K562 (cell line): ENCODE data around the gene SIRPD. TPM values are rescaled to one million over a fixed set of nuclear protein-coding genes. Genes with fewer than 3 reads are reported as not detected.

Experiments used
- ETV5 ChIP-seq: sonication (generic); formaldehyde crosslinking; IDR thresholded peaks from 2 replicates; pipeline ENCODE4 v1.4.0; 2020; ENCODE audit warnings: low read depth, mild to moderate bottlenecking, missing genetic modification reagents
- HNRNPH1 ChIP-seq: fragments of 200-400 bp; formaldehyde crosslinking; optimal IDR thresholded peaks from 2 replicates; pipeline ENCODE3; 2017; ENCODE audit warnings: low read depth, mild to moderate bottlenecking, low read length, moderate library complexity
- ZNF280B ChIP-seq: fragments of 250-450 bp; sonication (Bioruptor Pico); IDR thresholded peaks from 2 replicates; pipeline ENCODE4 v1.5.1; 2021; ENCODE audit warnings: mild to moderate bottlenecking
- polyA plus RNA-seq, 8 experiments: library from polyadenylated mRNA; depleted of rRNA in 4 of 8; stranded (reverse) in 5 of 8; unstranded in 3 of 8; fragments of >200 nt; fragmentation: Nextera tagmentation in 2 of 8; fragmentation: Illumina TruSeq in 1 of 8; extraction: Ambion mirVana in 2 of 8; extraction: Trizol in 1 of 8; gene quantifications; 2 replicates each; pipeline versions ENCODE4 v1.2.1 to v1.2.3, GENCODE V29; 2011 to 2014; ENCODE audit warnings: inconsistent platforms in 1 of 8, missing spikeins in 1 of 8
- total RNA-seq, 7 experiments: library from RNA; depleted of rRNA in 6 of 7; stranded (reverse); fragments of >200 nt in 6 of 7; fragmentation: Illumina TruSeq in 2 of 7; extraction: Trizol in 2 of 7; gene quantifications; 2 replicates each; pipeline versions ENCODE4 v1.2.1 to v1.2.3, GENCODE V29; 2011 to 2021; ENCODE audit warnings: low replicate concordance in 1 of 7
- TF ChIP-seq, protein P1 (sequence below): sonication (generic); formaldehyde crosslinking; IDR thresholded peaks from 2 replicates; pipeline ENCODE4 v1.9.0; 2022; ENCODE audit warnings: mild to moderate bottlenecking, missing genetic modification reagents
- TF ChIP-seq, protein P2 (sequence below), 2 experiments: fragments of 450-650 bp in 1 of 2; sonication (generic) in 1 of 2; formaldehyde crosslinking; conservative IDR thresholded peaks; 2 replicates each; pipeline versions ENCODE4 v1.4.0 to v1.8.1; 2020 to 2022; ENCODE audit warnings: mild to moderate bottlenecking in 1 of 2, missing genetic modification reagents in 1 of 2

The SIRPD gene
- total and polyA plus RNA-seq, 9 of the 15 experiments (the other 6 are each of a cell fraction or from before 2014, with no cell fraction given): not detected

- TF ChIP-seq, protein P1, sequence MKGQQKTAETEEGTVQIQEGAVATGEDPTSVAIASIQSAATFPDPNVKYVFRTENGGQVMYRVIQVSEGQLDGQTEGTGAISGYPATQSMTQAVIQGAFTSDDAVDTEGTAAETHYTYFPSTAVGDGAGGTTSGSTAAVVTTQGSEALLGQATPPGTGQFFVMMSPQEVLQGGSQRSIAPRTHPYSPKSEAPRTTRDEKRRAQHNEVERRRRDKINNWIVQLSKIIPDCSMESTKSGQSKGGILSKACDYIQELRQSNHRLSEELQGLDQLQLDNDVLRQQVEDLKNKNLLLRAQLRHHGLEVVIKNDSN (CRISPR knock-in tag): no peak
- TF ChIP-seq ETV5 (CRISPR knock-in tag): no peak
- TF ChIP-seq, protein P2, sequence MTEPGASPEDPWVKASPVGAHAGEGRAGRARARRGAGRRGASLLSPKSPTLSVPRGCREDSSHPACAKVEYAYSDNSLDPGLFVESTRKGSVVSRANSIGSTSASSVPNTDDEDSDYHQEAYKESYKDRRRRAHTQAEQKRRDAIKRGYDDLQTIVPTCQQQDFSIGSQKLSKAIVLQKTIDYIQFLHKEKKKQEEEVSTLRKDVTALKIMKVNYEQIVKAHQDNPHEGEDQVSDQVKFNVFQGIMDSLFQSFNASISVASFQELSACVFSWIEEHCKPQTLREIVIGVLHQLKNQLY (CRISPR knock-in tag; conservative IDR thresholded peaks at IDR 0.05): no peak
- no peak for TF ChIP-seq HNRNPH1
- no peak for TF ChIP-seq ZNF280B
Measured at GRCh38 chr20:1588533-1589460, 31.3 kb upstream of the SIRPD start (continued).
